HG03342 (cell line): Measurements from ENCODE around the gene SLC27A2.
"Not testable (repeated sequence)": the region's sequence is repeated elsewhere in the genome, so short reads cannot be mapped to it uniquely, and the experiment has no call there.

Experiments used
- ATAC-seq: cut with Tn5 transposase; IDR thresholded peaks from one replicate; pipeline ENCODE4 v1.9.1; 2021; ENCODE audit warnings: mild to moderate bottlenecking, moderate library complexity; ENCODE audit not compliant: unreplicated experiment

Gene SLC27A2

DNA sequence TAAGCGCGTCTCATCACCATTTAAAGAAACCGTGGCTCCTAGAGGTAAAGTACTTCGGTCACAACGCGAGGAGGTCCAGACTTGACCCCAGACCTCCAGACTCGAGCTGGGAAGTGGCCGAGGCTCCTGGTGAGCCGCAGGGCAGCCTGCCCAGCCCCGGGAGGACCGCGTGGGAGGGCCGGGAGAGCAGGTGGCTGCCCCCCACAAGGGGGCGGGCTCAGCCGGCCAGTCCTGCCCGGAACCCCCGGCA, at the start of gene SLC27A2:
Gene SLC27A2 (plus strand): TSS at position 228 of the 250 bp plus-strand sequence. CDS start 232 bp downstream, outside the sequence.
- no peak for ATAC-seq

DNA sequence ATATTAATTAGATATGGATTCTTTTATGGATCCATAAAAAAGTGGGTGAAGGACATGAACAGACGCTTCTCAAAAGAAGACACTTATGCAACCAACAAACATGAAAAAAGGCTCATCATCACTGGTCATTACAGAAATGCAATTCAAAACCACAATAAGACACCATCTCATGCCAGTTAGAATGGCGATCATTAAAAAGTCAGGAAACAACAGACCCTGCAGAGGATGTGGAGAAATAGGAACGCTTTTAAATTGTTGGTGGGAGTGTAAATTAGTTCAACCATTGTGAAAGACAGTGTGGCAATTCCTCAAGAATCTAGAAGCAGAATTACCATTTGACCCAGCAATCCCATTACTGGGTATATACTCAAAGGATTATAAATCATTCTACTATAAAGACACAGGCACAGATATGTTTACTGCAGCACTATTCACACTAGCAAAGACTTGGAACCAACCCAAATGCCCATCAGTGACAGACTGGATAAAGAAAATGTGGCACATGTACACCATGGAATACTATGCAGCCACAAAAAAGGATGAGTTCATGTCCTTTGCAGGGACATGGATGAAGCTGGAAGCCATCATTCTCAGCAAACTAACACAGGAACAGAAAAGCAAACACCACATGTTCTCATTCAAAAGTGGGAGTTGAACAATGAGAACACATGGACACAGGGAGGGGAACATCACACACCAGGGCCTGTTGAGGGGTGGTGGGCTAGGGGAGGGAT, 49.6 kb upstream of the SLC27A2 start:
- ATAC-seq, result not testable (repeated sequence)

DNA sequence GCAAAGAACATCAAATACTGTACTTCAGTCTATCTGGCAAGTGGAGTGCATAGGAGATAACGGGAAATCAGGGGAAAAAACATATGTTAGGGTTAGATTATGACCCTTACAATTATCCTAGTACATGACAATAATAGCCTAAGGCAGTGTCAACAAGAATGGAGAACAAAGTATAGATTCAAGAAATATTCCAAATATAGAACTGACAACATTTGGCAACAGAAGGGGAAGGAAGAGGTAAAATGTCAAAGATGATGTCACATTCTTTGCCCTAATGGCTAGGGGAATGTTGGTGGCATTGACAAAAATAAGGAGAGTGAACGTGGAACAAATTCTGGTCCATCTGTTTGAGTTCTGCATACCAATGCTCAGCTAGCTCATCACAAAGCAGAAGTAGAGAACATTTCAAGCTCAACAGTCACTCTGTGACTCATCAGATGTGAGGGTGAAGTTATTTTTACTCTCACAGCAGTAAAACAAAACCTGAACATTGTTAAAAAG, 47.4 kb upstream of the SLC27A2 start:
- ATAC-seq, result peak; percentile 81

DNA sequence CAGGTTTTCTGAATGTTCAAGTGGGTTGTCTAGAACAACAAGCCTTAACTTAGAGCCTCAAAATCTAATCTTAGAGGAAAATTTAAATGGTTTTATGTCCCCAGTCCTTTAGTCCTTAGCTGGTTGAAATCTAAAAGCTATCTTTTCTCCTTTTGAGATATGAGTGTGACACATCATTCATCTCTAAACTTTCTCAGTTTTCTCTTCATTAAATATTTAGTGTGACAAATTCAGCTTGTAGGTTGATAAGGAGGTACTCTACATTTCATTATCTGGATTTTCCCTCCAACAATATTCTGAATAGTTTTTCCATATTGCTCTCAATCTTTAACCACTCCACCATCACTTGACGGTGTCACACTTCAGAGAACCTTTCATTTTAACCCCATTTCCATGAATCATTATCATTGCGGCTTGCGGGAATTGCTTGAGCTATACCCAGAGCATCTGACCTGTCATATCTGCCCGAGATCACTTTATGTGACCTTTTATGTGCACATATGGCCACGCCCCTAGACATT, 46.9 kb upstream of the SLC27A2 start:
- peak; percentile 79 for ATAC-seq

DNA sequence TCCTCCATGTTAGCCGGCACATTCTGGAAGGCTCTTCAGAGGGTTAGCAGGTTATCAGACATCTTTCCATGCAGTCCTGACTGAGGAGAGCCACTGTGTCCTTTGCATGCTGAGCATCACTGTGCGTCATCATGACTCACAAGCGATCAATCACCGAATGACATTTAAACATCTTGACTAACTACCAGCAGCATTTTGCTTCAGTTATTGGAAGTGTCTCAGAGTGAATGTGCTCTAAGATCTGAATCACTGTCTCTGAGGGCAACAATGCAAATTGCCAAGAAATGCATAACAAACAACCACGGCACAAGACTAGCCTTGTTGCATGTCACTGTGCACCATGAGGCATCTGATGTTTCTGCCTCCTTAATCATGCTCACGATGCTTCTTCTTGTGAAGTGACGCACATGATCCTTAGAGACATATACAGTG, 44.6 kb upstream of the SLC27A2 start:
- ATAC-seq, result no peak

DNA sequence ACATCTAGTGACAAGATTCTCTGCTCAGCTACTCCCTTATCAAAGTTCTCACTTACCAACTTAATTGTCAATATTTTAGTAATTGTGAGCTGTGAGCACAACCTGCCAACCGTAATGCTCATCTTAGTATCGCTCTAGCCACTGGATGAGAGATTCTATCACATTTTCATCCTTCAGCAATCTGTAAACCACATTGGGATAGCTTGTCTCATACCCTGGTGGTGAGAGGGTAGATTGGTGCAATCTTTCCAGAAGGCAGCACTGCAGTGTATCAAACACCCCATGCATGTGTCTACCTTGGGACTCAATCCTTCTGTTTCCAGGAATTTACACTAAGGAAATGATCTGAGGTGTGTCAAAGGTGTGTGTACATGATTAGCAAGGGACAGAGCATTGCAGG, 44.1 kb upstream of the SLC27A2 start:
- no peak for ATAC-seq

DNA sequence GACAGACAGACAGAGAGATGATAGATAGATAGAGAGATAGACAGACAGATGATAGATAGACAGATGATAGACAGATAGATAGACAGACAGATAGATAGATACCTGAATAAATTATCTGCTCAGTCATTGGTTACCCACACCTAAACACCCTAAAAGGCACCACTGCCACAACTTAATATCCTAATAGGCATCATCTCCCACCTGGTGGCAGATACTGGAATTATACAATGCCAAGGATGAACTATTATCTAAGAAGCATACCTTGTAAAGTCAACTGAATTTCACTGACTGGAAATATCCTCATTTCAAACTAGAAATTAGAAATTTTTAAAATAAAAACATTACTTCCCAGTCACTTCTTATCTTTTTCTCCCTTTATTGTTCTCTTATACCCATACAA, 43.6 kb upstream of the SLC27A2 start:
- no peak for ATAC-seq

DNA sequence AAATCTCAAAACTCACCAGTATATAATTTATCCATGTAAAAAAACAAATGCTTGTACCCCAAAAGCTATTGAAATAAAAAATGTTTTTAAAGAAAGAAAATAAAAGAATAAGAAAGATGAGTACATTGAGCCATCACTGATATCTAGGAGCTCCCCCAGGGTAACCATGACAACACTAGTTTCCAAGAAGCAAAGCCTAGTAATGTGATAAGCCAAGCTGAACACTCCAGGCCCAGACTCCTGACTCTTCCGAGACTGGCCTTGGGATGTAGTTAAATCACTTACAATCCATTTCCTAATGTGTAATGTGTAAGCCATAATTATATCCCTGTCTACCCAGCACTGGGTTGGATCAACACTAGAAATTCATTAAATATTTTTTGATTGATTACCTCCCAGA, 41.9 kb upstream of the SLC27A2 start:
- no peak for ATAC-seq

DNA sequence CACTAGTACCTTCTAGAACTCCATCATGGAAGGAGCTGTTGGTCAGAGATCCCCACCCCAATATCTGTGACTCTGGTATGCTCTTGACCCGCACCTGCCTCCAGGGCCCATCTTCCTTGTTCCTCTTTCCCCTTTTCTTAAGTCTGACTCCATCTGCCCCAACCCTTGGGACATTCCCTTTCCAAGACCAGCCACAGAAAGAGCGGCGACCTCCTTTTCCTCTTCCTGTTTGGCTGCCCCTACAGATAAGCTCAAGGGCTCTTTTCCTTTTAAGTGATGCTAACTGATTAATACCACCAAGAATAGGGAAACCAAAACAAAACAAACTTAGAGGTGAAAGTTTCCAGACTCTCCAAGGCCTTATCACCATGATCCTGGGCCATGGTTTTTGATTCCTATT, 41.0 kb upstream of the SLC27A2 start:
- no peak for ATAC-seq

DNA sequence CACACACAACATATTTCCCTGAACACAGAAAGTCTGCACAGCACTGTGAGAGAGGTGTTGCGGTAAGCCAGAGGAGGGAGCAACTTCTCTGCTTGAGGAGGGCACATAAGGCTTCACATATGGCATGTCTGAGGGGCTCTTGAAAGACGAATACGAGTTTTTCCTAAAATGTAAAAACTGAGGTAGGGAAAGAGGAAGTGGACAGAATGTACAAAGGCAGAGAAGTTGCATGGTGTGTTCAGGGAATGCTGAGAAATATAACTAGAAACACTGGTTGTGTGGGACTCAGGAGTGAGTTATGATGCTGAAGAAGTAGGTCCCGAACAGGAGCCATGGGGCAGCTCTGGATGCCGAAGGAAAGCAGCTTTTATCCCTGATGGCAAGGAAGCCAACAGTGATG, 40.1 kb upstream of the SLC27A2 start:
- no peak for ATAC-seq

DNA sequence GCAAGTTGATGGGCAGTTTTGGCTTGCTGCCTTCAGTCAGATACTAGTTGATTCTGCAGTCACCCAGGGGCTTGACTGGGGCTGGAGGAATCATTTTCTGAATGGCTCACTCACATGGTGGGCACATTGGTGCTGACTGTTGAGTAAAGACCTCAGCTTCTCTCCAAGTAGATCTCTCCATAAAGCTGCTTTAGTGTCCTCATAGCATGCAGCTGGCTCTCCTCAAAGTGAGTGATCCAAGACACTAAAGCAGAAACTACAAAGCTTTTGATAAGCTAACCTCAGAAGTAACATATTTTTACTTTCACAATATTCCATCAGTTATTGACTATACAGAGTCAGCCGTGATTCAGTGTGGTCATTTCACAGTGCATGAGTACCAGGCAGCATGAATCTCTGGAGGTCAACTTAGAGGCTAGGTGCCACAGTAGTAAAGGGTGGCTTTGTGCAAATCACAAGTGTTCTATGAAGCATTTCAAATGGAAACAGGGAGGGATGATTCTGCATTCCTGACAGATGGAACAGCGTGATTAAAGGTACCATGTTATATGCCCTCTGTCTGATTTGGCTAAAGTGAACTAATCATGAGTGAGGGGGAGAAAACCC, 38.6 kb upstream of the SLC27A2 start:
- ATAC-seq, result no peak

DNA sequence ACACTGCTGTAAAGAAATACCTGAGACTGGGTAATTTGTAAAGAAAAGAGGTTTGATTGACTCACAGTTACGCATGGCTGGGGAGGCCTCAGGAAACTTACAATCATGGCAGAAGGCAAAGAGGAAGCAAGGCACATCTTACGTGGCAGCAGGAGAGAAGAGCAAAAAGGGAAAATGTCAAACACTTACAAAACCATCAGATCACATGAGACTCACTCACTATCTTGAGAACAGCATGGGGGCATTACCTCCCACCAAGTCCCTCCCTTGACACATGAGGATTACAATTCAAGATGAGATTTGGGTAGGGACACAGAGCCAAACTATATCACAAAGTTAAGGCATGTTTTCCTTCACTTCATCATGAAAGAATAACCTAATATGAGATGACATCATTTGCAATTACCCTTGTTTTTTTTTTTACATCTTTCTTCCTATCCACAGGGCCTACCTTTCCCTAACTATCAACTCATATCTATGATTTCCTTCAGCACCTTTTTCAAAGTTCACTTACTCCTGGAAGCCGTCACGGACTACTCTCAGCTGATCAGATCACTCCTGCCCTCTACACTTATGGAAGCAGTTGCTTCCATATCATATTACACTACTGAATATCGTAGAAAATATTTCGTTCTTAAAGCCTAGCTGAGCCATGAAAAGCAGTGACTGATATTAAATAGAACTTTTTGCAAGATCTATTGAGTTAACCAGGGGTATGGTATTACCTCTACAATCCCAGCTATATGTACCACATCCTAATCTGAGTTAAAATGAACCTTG, 37.5 kb upstream of the SLC27A2 start:
- ATAC-seq, result no peak

DNA sequence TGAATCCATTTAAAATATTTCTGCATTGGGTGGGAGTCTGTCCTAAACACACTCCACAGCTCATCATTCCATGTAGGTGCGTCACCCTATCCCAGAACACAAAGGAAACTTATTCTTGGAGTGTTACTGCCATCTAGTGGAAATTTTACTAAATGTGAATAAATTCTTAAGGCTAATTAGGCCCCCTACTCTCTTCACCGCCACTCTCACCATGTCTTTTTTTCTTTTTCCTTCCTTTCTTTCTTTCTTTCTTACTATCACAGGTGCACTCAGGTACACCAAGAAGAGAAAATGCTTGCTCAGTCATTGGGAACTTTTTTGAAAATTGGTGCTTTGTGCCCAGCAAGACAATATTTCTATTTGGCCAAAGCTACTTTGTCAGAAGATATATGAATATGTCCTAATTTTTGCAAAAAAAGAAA, 36.5 kb upstream of the SLC27A2 start:
- no peak for ATAC-seq

DNA sequence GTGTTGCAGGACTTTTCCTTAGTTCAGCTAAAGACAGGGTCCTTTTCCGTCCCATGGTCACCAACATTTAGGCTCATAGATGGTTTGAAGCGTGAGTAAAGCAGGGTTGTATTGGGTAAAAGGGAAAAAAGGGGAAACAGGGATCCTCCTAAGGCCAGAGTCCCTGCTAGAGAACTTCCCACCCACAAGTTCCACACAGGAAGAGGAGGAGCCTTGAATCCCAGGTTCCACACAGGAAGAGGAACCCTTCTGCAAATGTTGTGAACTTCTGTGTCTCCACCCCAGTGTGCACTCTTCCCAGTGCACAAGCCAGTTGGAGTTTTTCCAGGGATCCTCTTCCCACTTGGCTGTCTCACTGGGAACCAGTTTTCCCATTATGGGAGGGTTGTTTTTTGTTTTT, 35.4 kb upstream of the SLC27A2 start:
- no peak for ATAC-seq

DNA sequence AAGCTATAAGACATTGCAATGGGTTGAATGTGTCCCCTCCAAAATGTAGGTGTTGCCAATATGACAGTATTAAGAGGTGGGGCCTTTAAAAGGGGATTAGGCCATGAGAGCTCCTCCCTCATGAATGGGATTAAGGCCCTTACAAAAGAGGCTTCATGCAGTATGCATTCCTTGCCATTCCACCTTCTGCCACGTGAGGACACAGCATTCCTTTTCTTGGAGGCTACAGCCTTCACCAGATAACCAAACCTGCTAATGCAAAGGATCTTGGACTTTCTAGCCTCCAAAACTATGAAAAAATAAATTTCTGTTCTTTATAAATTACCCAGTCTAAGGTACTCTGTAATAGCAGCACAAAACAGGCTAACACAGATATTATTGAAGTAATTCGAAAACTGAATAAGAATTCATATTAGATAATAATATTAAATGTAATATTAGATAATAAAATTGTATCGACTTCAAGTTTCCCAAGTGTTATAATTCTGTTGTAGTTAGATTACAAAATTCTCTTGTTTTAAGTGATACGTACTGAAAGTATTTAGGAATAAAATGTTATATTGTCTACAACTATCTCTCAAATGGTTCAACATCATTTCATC, 33.5 kb upstream of the SLC27A2 start:
- ATAC-seq, result no peak

DNA sequence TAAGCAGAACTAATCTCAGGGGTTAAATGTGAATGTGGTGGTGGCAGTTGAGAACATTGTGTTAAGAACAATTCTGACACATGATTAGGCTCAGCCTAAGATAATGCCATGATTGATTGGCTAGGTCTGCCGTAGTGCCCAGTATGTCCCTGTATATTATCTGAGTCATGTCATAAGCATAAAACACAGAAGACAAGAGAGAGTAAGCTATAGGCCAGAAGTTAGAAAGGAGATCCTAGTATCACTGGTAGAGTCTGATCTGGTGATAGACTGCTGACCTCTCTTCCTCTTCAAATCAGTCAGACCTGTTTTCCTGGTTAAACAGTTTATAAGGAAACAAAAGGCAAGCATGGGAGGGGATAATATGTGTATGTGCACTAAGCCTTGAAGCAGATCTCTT, 32.9 kb upstream of the SLC27A2 start:
- ATAC-seq, result no peak

DNA sequence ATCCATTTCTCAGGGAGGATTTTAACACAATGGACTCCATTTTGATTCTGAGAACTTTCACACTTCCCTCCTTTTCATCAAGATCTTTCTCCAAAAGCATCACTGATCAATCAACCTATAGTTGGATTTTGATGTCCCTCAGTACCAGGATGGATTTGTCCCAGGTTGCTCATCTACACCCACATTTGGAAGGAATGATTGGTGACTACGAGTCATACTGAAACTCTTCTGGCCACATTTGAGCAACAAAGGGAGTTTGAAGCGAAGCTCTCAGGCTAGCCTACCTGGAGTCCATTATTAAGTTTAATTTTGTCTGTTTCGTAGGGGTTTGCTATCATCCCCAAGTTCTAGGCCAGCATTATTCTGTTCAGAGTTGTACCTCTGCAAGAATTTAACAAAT, 31.6 kb upstream of the SLC27A2 start:
- ATAC-seq, result no peak

DNA sequence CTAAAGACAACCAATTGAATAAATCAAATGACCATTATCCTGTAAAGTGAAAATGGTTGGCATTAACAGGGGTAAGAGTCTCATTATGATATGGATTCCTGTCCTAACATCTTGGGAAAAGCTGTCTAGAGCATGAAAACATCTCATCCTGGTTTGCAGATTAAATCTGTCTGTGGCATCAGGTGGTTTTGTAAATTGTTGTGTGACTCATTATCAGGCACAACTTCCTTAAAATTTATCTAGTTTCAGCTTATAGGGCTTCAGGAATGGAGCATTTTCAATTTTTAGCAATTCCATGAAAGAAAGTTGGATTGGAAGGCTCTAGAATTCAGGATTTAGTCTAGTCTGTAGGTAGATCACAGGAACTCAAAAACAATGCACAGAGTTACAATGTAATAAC, 31.1 kb upstream of the SLC27A2 start:
- no peak for ATAC-seq

DNA sequence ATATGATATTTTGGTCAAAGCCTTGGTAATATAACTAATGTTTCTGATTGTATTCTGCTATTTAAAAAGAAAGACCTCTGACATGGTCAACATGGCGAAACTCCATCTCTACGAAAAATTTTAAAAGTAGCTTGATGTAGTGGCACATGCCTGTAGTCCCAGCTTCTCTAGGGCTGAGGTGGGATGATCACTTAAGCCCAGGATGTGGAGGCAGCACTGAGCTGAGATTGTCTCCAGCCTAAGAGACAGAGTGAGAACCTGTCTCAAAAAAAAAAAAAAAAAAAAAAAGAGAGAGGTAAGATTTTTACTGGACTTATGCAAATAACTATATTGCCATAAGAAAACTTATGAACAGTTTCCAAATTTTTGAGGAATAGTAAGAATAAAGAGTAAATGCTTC, 30.5 kb upstream of the SLC27A2 start:
- no peak for ATAC-seq

DNA sequence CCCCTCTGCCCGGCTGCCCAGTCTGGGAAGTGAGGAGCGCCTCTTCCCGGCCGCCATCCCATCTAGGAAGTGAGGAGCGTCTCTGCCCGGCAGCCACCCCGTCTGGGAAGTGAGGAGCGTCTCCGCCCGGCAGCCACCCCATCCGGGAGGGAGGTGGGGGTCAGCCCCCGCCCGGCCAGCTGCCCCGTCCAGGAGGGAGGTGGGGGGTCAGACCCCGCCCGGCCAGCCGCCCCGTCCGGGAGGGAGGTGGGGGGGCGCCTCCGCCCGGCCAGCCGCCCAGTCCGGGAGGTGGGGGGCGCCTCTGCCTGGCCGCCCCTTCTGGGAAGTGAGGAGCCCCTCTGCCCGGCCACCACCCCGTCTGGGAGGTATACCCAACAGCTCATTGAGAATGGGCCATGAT, 23.8 kb upstream of the SLC27A2 start:
- ATAC-seq, result not testable (repeated sequence)

DNA sequence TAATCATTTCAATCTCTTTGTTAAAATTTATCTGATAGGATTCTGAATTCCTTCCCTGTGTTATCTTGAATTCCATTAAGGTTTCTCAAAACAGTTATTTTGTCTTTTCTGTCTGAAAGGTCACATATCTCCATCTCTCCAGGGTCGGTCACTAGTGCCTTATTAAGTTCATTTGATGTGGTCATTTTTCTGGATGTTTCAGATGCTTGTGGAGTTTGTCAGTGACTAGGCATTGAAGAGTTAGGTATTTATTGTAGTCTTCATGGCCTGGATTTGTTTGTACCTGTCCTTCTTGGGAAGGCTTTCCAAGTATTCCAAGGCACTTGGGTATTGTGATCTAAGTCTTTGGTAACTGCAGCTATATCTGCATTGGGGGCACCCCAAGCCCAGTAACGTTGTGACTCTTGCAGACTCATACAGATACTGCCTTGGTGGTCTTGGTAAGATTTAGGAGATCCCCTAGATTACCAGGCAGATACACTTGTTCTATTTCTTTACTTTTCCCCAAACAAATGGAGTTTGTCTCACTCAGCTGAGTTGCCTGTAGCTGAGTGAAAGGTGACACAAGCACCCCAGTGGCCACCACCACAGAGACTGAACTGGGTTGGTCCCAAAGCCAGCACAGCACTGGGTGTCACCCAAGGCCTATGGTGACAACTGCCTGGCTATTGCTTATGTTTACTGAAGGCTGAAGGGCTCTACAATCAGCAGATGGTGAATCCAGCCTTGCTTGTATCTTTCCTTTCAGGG, 18.9 kb upstream of the SLC27A2 start:
- ATAC-seq, result no peak
